GM08714 (cell line): ENCODE results near the gene TNKS1BP1.

ENCODE experiments used
- H3K4me3 ChIP-seq: fragments of 200-500 bp; sonication (Bioruptor generic); 2 replicates; pipeline ENCODE4 v1.5.1; 2014; ENCODE audit warnings: mild to moderate bottlenecking, low read length, inconsistent platforms
- ZNF274 ChIP-seq: IDR thresholded peaks from 2 replicates; pipeline ENCODE4 v1.6.1; 2012; ENCODE audit warnings: mild to moderate bottlenecking, low read depth, low read length

TNKS1BP1 gene

GRCh38 chr11:57359896-57360690 is 35.3 kb upstream of the TNKS1BP1 start:
- no peak overlapping the region for H3K4me3 ChIP-seq
- no peak for TF ChIP-seq ZNF274

- TF ChIP-seq ZNF274: no peak
- H3K4me3 ChIP-seq: no peak overlapping the region
These were observed 34.6 kb upstream of the TNKS1BP1 start for GRCh38 chr11:57359396-57359795.

- TF ChIP-seq ZNF274: no peak
These were observed 34.2 kb upstream of the TNKS1BP1 start for GRCh38 chr11:57358991-57359390.

GRCh38 chr11:57358543-57358961 is 33.8 kb upstream of the TNKS1BP1 start:
- H3K4me3 ChIP-seq: no peak overlapping the region
- TF ChIP-seq ZNF274: no peak

More at GRCh38 chr11:57358991-57359390, 34.2 kb upstream of the TNKS1BP1 start:
- H3K4me3 ChIP-seq: no peak overlapping the region

GRCh38 chr11:57357856-57358255 is 33.1 kb upstream of the TNKS1BP1 start:
- H3K4me3 ChIP-seq: no peak overlapping the region
- TF ChIP-seq ZNF274: no peak

GRCh38 chr11:57357310-57357709 is 32.6 kb upstream of the TNKS1BP1 start:
- no peak overlapping the region for H3K4me3 ChIP-seq
- no peak for TF ChIP-seq ZNF274

GRCh38 chr11:57356268-57356667 is 31.5 kb upstream of the TNKS1BP1 start:
- H3K4me3 ChIP-seq: no peak overlapping the region
- no peak for TF ChIP-seq ZNF274

GRCh38 chr11:57354699-57355098 is 29.9 kb upstream of the TNKS1BP1 start:
- no peak for TF ChIP-seq ZNF274
- no peak overlapping the region for H3K4me3 ChIP-seq

GRCh38 chr11:57353852-57354251 is 29.1 kb upstream of the TNKS1BP1 start:
- H3K4me3 ChIP-seq: no peak overlapping the region
- TF ChIP-seq ZNF274: no peak

DNA sequence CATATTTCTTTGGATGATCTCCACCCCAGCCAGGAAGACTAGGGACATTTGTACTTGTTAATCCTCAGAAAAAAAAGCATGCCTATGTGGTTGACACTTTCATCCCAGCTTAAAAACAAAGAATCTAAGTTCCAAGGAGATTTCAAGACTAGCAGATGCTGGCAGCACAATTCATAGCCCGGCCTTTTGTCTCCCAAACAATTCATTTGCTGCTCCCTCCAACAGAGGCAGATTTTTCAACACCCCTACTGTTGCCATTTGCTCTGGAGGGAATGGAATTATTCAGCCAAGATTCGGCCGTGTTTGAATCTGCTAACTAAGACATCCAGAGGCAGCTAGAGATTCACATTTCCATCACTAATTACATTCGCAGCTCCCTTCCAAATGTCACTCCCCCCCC is 28.7 kb upstream of the TNKS1BP1 start:
- no peak overlapping the region for H3K4me3 ChIP-seq
- TF ChIP-seq ZNF274: no peak

DNA sequence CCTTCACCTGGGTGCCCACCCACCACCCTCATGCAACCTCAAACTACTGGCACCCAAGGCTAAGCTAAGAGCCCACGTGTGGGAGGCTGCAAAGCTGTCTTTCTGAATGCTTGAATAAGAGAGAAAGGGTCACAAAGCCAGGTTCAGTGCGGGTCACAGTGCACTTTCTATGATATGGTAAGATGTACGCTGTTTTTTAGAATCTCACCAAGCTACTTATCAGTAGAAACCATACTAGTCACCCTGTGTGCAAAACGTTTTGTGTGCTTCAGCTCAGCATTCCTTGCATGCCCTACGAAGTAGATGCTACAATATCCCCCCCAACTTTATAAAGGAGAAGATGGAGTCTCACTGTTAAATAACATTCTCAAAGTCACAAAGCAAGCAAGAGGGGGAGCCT is 28.3 kb upstream of the TNKS1BP1 start:
- TF ChIP-seq ZNF274: no peak
- H3K4me3 ChIP-seq: no peak overlapping the region

DNA sequence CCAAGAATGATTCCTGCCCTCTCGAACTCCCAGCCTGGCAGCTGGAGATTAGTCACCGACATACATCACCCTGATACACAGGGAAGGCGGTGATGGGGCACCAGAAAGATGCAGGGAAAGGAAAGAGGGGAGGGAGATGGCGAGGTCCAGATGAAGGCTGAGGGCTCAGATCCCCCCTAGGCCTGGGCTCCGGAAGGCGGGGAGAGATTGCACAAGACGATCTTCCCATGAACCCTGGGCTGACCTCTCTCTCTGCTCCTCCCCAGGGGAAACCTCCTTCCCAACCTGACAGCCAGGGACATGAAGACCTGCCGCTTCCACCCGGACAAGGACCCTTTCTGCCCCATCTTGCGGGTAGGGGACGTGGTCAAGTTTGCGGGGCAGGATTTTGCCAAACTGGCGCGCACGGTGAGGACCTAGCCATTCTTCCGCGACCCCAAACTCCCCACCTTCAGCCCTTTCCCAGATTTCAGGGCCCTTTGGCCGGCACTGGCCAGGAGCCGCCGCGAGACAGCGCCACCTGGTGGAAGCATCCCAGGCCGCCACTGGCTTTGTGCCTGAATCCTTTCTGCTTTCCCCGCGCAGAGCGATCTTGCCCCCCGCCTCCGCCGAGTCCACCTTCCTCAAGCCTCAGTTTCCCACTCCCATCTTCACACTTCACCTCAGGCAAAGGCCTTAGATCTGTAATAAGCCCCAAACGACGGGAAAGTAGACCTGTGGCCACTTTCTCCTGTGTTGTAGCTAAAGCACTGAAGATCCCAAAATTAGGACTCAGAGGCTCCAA is 24.9 kb upstream of the TNKS1BP1 start:
- no peak overlapping the region for H3K4me3 ChIP-seq
- no peak for TF ChIP-seq ZNF274

- TF ChIP-seq ZNF274: no peak
- H3K4me3 ChIP-seq: no peak overlapping the region
These were observed 24.0 kb upstream of the TNKS1BP1 start for GRCh38 chr11:57348636-57349313.

DNA sequence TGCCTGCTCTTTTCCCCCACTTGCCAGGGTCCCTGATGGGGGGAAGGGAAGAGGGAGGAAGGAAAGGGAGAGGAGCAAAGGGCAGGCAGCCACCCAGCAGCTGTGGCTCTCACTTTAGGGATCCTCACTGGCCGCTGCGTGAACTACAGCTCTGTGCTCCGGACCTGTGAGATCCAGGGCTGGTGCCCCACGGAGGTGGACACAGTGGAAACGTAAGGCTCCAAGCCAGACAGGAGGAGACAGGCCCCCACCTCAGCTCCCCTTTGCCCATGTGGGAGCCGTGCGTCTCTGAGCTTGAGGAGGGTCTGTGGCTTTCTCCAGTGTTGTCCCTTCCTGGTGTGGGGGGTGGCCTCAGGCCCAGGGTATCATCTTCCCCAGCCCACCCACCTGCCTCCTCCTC is 23.3 kb upstream of the TNKS1BP1 start:
- TF ChIP-seq ZNF274: no peak
- H3K4me3 ChIP-seq: no peak overlapping the region
